GM18861 (cell line): ENCODE data around the gene MUC12.
"Not testable (repeated sequence)": the region's sequence is repeated elsewhere in the genome, so short reads cannot be mapped to it uniquely, and the experiment has no call there.

Experiments
- ATAC-seq: cut with Tn5 transposase; IDR thresholded peaks from one replicate; pipeline ENCODE4 v1.9.1; 2021; ENCODE audit not compliant: unreplicated experiment

Gene MUC12

GRCh38 chr7:100959894-100960293 lies 9.5 kb upstream of the MUC12 start:
- ATAC-seq: no peak

GRCh38 chr7:100962537-100962936 lies 6.8 kb upstream of the MUC12 start:
- ATAC-seq: no peak

- no peak for ATAC-seq
Observed at GRCh38 chr7:100963386-100963785, 6.0 kb upstream of the MUC12 start.

GRCh38 chr7:100963874-100964273 lies 5.5 kb upstream of the MUC12 start:
- no peak for ATAC-seq

- ATAC-seq: no peak
Observed at GRCh38 chr7:100964630-100965029, 4.7 kb upstream of the MUC12 start.

- ATAC-seq: no peak
Observed at GRCh38 chr7:100965045-100965722, 4.2 kb upstream of the MUC12 start.

GRCh38 chr7:100965723-100966541 lies 3.4 kb upstream of the MUC12 start:
- ATAC-seq: no peak

GRCh38 chr7:100966542-100967291 lies 2.6 kb upstream of the MUC12 start:
- no peak for ATAC-seq

GRCh38 chr7:100967292-100967863 lies 2.0 kb upstream of the MUC12 start:
- no peak for ATAC-seq

- ATAC-seq: no peak
Observed at GRCh38 chr7:100968031-100968430, 1.3 kb upstream of the MUC12 start.

GRCh38 chr7:100968650-100969049 lies 715 bp upstream of the MUC12 start:
- no peak for ATAC-seq

- ATAC-seq: no peak
Observed at GRCh38 chr7:100971111-100972001, 2.0 kb downstream of the MUC12 start.

GRCh38 chr7:100972002-100972347 lies 2.6 kb downstream of the MUC12 start:
- ATAC-seq: no peak

GRCh38 chr7:100974021-100974420 lies 4.7 kb downstream of the MUC12 start:
- no peak for ATAC-seq

- ATAC-seq: no peak
Observed at GRCh38 chr7:100975371-100975821, 6.0 kb downstream of the MUC12 start.

GRCh38 chr7:100978300-100978699 lies 8.9 kb downstream of the MUC12 start:
- ATAC-seq: no peak

GRCh38 chr7:100983451-100984187 lies 14.3 kb downstream of the MUC12 start:
- ATAC-seq: no peak

GRCh38 chr7:100984241-100984918 lies 15.0 kb downstream of the MUC12 start:
- not testable (repeated sequence) for ATAC-seq
